DOHH2 (cell line): ENCODE results near the gene STIM2.

Experiments used
- H3F3A ChIP-seq: fragments of 200-600 bp; sonication (generic), shearing (Covaris generic); 2 replicates; pipeline ENCODE4 v1.6.0; 2016; ENCODE audit warnings: antibody characterized with exemption, mild to moderate bottlenecking; ENCODE audit not compliant: control insufficient read depth, insufficient read depth
- H3K27ac ChIP-seq: fragments of 200-600 bp; sonication (generic); 2 replicates; pipeline ENCODE4 v1.5.1; 2014; ENCODE audit warnings: low read depth, mild to moderate bottlenecking, low read length, moderate library complexity
- H3K27me3 ChIP-seq: fragments of 200-600 bp; sonication (generic); 2 replicates; pipeline ENCODE4 v1.6.1; 2014; ENCODE audit warnings: mild to moderate bottlenecking, low read length, mixed read lengths; ENCODE audit not compliant: control insufficient read depth
- H3K36me3 ChIP-seq: fragments of 200-600 bp; sonication (generic); 2 replicates; pipeline ENCODE4 v1.6.1; 2014; ENCODE audit warnings: mild to moderate bottlenecking, low read length, moderate library complexity, mixed read lengths; ENCODE audit not compliant: control insufficient read depth
- H3K4me1 ChIP-seq: fragments of 200-600 bp; sonication (generic); 2 replicates; pipeline ENCODE4 v1.6.1; 2014; ENCODE audit warnings: mild to moderate bottlenecking, low read length, mixed read lengths; ENCODE audit not compliant: control insufficient read depth
- H3K4me2 ChIP-seq: fragments of 200-600 bp; sonication (generic); 2 replicates; pipeline ENCODE4 v1.6.0; 2014; ENCODE audit warnings: mild to moderate bottlenecking, low read length, moderate library complexity
- H3K4me3 ChIP-seq: fragments of 200-600 bp; sonication (generic); 2 replicates; pipeline ENCODE4 v1.5.1; 2014; ENCODE audit warnings: mild to moderate bottlenecking, low read length, mixed read lengths
- H3K79me2 ChIP-seq: fragments of 200-600 bp; sonication (generic); 2 replicates; pipeline ENCODE4 v1.6.1; 2014; ENCODE audit warnings: mild to moderate bottlenecking, low read length, mixed read lengths; ENCODE audit not compliant: control insufficient read depth
- H3K9me2 ChIP-seq: fragments of 200-600 bp; sonication (generic); replicated peaks from 2 replicates; pipeline ENCODE4 v1.6.1; 2014; ENCODE audit warnings: mild to moderate bottlenecking, low read length, mixed read lengths; ENCODE audit not compliant: control insufficient read depth
- H3K9me3 ChIP-seq: fragments of 200-600 bp; sonication (generic); 2 replicates; pipeline ENCODE4 v1.6.1; 2014; ENCODE audit warnings: antibody characterized with exemption, low read length, mixed read lengths; ENCODE audit not compliant: control insufficient read depth, insufficient read depth
- H4K20me1 ChIP-seq: fragments of 200-600 bp; sonication (generic); 2 replicates; pipeline ENCODE4 v1.6.0; 2014; ENCODE audit warnings: low read depth, mild to moderate bottlenecking, antibody characterized with exemption, low read length, moderate library complexity; ENCODE audit not compliant: control insufficient read depth, insufficient read depth
- EZH2phosphoT487 ChIP-seq: fragments of 200-600 bp; sonication (generic); IDR thresholded peaks from 2 replicates; pipeline ENCODE4 v1.6.1; 2017; ENCODE audit warnings: borderline replicate concordance, mild to moderate bottlenecking, antibody characterized with exemption, low read length, moderate library complexity, mixed read lengths
- TF ChIP-seq, protein P1 (sequence below): fragments of 200-600 bp; sonication (generic); IDR thresholded peaks from one replicate; pipeline ENCODE4 v1.5.1; 2014; ENCODE audit warnings: antibody characterized with exemption, mild to moderate bottlenecking, low read depth, low read length; ENCODE audit not compliant: poor library complexity, severe bottlenecking

Gene STIM2

DNA sequence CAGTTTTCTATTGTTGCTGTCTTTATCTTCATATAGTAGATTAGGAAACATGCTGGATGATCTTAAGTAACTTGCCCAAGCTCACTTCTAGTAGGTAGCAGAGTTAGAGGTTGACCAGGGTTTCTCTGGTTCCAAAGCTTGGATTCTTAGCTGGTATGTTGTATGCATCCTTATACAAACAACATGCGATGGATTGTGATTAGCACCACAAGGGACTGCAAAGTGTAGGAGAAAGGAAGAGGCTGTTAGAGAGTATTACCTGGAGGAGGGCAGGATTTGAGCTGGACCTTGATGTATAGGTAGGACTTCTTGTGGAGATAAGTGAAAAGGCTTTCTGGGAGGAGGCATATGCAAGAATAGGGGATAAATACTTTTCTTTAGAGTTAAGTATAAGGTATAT, 5.6 kb downstream of the STIM2 start:
- Histone ChIP-seq H3K36me3 (peaks cover 33% of the 10 kb centered on the region), H3K27me3 (no peaks in the 10 kb centered on the region), H3K27ac (no peak overlapping the region), H3K9me3 (no peaks in the 10 kb centered on the region), H3K79me2 (peaks cover 99% of the 10 kb centered on the region), H3F3A (peaks cover 4% of the 10 kb centered on the region), H4K20me1 (peaks cover 33% of the 10 kb centered on the region), H3K4me1 (peaks cover 80% of the 10 kb centered on the region), H3K9me2 (no peaks in the 10 kb centered on the region), H3K4me3 (peak overlapping the region; percentile 25; the same call in 1 of the 2 replicates), H3K4me2 (peak overlapping the region; percentile 60)
- TF ChIP-seq, protein P1, sequence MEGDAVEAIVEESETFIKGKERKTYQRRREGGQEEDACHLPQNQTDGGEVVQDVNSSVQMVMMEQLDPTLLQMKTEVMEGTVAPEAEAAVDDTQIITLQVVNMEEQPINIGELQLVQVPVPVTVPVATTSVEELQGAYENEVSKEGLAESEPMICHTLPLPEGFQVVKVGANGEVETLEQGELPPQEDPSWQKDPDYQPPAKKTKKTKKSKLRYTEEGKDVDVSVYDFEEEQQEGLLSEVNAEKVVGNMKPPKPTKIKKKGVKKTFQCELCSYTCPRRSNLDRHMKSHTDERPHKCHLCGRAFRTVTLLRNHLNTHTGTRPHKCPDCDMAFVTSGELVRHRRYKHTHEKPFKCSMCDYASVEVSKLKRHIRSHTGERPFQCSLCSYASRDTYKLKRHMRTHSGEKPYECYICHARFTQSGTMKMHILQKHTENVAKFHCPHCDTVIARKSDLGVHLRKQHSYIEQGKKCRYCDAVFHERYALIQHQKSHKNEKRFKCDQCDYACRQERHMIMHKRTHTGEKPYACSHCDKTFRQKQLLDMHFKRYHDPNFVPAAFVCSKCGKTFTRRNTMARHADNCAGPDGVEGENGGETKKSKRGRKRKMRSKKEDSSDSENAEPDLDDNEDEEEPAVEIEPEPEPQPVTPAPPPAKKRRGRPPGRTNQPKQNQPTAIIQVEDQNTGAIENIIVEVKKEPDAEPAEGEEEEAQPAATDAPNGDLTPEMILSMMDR: no peak
- no peak for TF ChIP-seq EZH2phosphoT487

DNA sequence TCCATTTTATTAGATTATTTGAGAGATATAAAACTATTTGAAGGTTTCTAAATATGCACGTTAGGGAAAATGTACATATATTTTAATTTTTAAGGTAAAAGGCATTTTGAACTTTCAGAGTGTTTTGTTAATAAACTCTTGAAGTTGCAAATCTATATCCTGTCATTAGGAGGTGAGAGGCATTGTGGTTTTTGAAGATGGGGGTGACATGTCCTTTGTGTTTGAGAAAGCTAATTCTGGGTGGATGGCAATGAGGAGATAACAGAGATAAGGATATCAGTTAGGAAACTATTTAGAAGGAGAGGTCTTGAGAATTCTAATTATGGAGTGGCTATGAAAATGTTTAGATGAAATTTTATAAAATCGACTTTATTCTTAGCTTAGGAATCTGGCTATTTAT, 6.1 kb downstream of the STIM2 start:
- Histone ChIP-seq H3K4me3 (no peak overlapping the region), H3F3A (peaks cover 3% of the 10 kb centered on the region), H3K4me2 (peak overlapping the region; percentile 60), H3K36me3 (peaks cover 32% of the 10 kb centered on the region), H3K27me3 (no peaks in the 10 kb centered on the region), H3K9me3 (no peaks in the 10 kb centered on the region), H3K9me2 (no peaks in the 10 kb centered on the region), H3K4me1 (peaks cover 83% of the 10 kb centered on the region), H4K20me1 (peaks cover 36% of the 10 kb centered on the region), H3K27ac (no peak overlapping the region), H3K79me2 (peaks cover 99% of the 10 kb centered on the region)
- TF ChIP-seq EZH2phosphoT487: no peak
- TF ChIP-seq, protein P1: no peak

DNA sequence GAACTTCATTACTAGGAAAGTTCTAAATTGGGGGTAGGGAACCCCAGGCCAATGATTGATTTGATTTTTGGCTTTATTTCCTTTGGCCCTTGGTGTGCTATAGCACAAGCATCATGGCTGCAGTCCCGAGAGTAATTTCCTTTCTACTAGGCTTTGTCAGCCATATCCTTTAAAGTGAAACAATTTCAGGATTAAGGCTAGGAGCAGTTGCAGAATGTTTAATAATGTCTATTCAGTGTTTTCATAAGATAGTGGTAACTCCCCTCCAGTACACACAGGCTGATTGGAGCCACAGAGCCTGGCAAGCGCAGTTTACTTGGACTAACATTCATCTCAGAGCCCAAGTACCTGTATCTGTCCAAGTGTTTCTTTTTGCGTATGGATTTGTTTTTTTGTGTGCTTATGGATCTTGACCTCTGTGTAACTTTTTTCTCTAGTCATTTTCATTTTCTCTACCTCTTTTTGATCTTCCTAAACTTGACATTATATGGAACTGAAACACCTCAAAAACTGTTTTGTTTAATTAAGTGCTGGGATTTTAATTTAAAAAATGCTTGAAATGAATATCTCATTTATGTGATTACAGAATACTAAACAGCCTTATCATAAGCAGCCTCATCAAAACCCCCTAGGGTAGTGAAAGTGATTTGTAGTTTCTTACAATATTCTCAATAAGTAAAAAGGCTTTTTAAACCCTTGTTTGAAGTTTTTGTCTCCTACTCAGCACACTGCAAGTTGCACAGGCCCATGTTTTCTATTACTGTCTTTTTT, 7.5 kb downstream of the STIM2 start:
- TF ChIP-seq, protein P1: no peak
- no peak for TF ChIP-seq EZH2phosphoT487
- Histone ChIP-seq H3F3A (no peaks in the 10 kb centered on the region), H3K4me2 (peak overlapping the region; percentile 60), H3K9me3 (no peaks in the 10 kb centered on the region), H3K27me3 (no peaks in the 10 kb centered on the region), H3K79me2 (peaks cover 99% of the 10 kb centered on the region), H4K20me1 (peaks cover 36% of the 10 kb centered on the region), H3K36me3 (peaks cover 30% of the 10 kb centered on the region), H3K9me2 (no peaks in the 10 kb centered on the region), H3K4me3 (peak overlapping the region; percentile 32), H3K27ac (no peak overlapping the region; the same call in 1 of the 2 replicates), H3K4me1 (peaks cover 86% of the 10 kb centered on the region)
